Measurements from ENCODE around the gene SLC5A9. TPM values are rescaled to one million over a fixed set of nuclear protein-coding genes. Genes with fewer than 3 reads are reported as not detected.

The SLC5A9 gene
- total RNA-seq, 1 experiment from 2014 or later, result not detected

DNA sequence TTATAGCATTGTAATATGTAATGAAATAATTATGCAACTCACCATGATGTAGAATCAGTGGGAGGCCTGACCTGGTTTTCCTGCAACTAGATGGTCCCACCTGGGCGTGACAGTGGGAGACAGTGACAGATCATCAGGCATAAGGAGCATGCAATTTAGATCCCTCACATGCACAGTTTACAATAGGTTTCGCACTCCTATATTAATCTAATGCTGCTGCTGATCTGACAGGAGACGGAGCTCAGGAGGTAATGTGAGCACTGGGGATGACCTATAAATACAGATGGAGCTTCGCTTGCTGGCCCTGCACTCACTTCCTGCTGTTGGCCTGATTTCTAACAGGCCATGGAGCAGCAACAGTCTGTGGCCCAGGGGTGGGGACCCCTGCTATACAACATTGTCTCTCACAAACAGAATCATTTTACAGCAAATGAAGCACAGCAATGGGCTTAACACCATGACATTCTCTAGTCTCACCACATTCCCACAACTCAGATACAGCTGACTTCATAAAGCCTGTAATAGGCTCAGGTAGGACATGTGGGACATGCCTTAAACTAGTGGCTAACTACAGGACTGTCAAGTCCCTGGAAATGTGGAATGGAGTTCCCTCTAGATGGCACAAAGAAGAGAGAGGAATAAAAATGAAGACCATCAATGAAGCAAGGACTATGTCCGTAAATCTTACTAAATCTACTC, 40.7 kb upstream of the SLC5A9 start:
- Histone ChIP-seq H3K4ac (ENCODE audit: low read depth, low read length) (no peak overlapping the region), H3K27ac (ENCODE audit: insufficient read length, low read depth, low read length) (no peak overlapping the region), H4K5ac (ENCODE audit: insufficient read length, low read depth, low read length) (no peak overlapping the region), H2BK12ac (ENCODE audit: insufficient read length, low read depth, low read length) (no peak overlapping the region), H3T11ph (ENCODE audit: low read length) (no peak overlapping the region), H4K91ac (ENCODE audit: insufficient read length, low read depth, low read length) (no peak overlapping the region), H3K79me1 (ENCODE audit: insufficient read depth, low read depth, low read length, poor library complexity, severe bottlenecking) (no peaks in the 10 kb centered on the region), H2AK5ac (ENCODE audit: insufficient read length, low read length) (no peak overlapping the region), H2BK20ac (ENCODE audit: low read depth, low read length, poor library complexity, severe bottlenecking) (no peak overlapping the region), H3K56ac (ENCODE audit: insufficient read length, low read depth, low read length) (no peak overlapping the region), H2BK120ac (ENCODE audit: low read depth, low read length, poor library complexity, severe bottlenecking) (no peak overlapping the region), H3K18ac (ENCODE audit: insufficient read length, low read depth, low read length) (no peak overlapping the region), H3K23me2 (ENCODE audit: insufficient read length, low read depth, low read length, poor library complexity, severe bottlenecking) (no peaks in the 10 kb centered on the region), H3K9ac (ENCODE audit: extremely low read depth, insufficient read length, low read length) (no peak overlapping the region), H2AFZ (ENCODE audit: low read length) (no peak overlapping the region), H3K9me3 (ENCODE audit: control insufficient read depth, low read depth, low read length) (peaks cover 8% of the 10 kb centered on the region), H3K4me2 (ENCODE audit: insufficient read depth, insufficient read length, low read length) (no peak overlapping the region), H3K14ac (ENCODE audit: insufficient read depth, low read length) (no peak overlapping the region), H3K79me2 (ENCODE audit: insufficient read depth, low read length) (no peaks in the 10 kb centered on the region), H3K4me1 (ENCODE audit: insufficient read depth, low read length) (no peaks in the 10 kb centered on the region), H2BK15ac (ENCODE audit: low read depth, low read length) (no peak overlapping the region), H3K23ac (ENCODE audit: insufficient read length, low read depth, low read length) (no peak overlapping the region), H2BK5ac (ENCODE audit: insufficient read length, low read length) (no peak overlapping the region), H3K27me3 (ENCODE audit: insufficient read depth, low read length) (no peaks in the 10 kb centered on the region), H4K20me1 (ENCODE audit: control insufficient read depth, insufficient read depth, insufficient read length) (no peaks in the 10 kb centered on the region), H4K8ac (replicated peaks; ENCODE audit: insufficient read length, low read depth, low read length) (no peak overlapping the region)
- TF ChIP-seq, protein P1, sequence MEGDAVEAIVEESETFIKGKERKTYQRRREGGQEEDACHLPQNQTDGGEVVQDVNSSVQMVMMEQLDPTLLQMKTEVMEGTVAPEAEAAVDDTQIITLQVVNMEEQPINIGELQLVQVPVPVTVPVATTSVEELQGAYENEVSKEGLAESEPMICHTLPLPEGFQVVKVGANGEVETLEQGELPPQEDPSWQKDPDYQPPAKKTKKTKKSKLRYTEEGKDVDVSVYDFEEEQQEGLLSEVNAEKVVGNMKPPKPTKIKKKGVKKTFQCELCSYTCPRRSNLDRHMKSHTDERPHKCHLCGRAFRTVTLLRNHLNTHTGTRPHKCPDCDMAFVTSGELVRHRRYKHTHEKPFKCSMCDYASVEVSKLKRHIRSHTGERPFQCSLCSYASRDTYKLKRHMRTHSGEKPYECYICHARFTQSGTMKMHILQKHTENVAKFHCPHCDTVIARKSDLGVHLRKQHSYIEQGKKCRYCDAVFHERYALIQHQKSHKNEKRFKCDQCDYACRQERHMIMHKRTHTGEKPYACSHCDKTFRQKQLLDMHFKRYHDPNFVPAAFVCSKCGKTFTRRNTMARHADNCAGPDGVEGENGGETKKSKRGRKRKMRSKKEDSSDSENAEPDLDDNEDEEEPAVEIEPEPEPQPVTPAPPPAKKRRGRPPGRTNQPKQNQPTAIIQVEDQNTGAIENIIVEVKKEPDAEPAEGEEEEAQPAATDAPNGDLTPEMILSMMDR (conservative IDR thresholded peaks at IDR 0.05), result no peak
- H3K27ac Mint-ChIP-seq, result no peak overlapping the region; a peak in 1 of 7 replicates
- DNase-seq, result no peak
- no CpG with 5 or more reads among the region's 5 CpGs for WGBS (ENCODE audit: extremely low coverage, insufficient read length, low lambda C conversion rate)
- peaks cover 1 to 7% (median 2%) of the 10 kb centered on the region in 3 experiments; a peak in 5 of 7 replicates for H3K36me3 Mint-ChIP-seq (ENCODE audit: insufficient read depth in 1 of 3, low read depth in 3 of 3)
- no peaks in the 10 kb centered on the region; the same call in 1 of the 2 replicates for H3K27me3 Mint-ChIP-seq (ENCODE audit: low read depth)
- H3K4me3 Mint-ChIP-seq, result no peak overlapping the region
- H3K9me3 Mint-ChIP-seq, result peaks cover 17 to 26% of the 10 kb centered on the region in 2 experiments
- no peaks in the 10 kb centered on the region for H3K4me1 Mint-ChIP-seq

All from H9 (cell line).